SK-N-SH (cell line): ENCODE measurements around the gene MEIS2. TPM values are rescaled to one million over a fixed set of nuclear protein-coding genes. Genes with fewer than 3 reads are reported as not detected.
A peak's percentile ranks its signal among the peaks of the same experiment; 100 is the strongest.

Source experiments
- CTCF ChIA-PET: fragments of 300-600, 350-600 bp; formaldehyde crosslinking; extraction: SDS; loops from one replicate; lab custom pipeline; 2021; lab: Yijun Ruan, JAX
- POLR2A ChIA-PET: fragments of 350-600 bp; sonication (Branson Sonifier 250); formaldehyde crosslinking; extraction: SDS; loops from one replicate; lab custom pipeline; 2020; ENCODE audit warnings: antibody characterized with exemption, inconsistent platforms; lab: Yijun Ruan, JAX
- DNase-seq: peaks from one replicate; pipeline ENCODE4 v3.0.0; 2012
- H2AFZ ChIP-seq: fragments of 200-600 bp; sonication (generic); 2 replicates; pipeline ENCODE4 v1.8.1; 2016; ENCODE audit warnings: antibody characterized with exemption, mild to moderate bottlenecking, low read depth
- H3F3A ChIP-seq: fragments of 200-600 bp; sonication (generic); replicated peaks from 2 replicates; pipeline ENCODE3; 2016; ENCODE audit warnings: antibody characterized with exemption, mild to moderate bottlenecking; ENCODE audit not compliant: insufficient read depth
- H3K27ac ChIP-seq, 2 experiments: fragments of 200-500 bp in 1 of 2; fragments of 200-600 bp in 1 of 2; sonication (Bioruptor generic) in 1 of 2; sonication (generic), shearing (Covaris generic) in 1 of 2; 2 replicates each; pipeline versions ENCODE4 v1.5.1 to v1.6.1; 2014 to 2016; ENCODE audit warnings: low read depth in 2 of 2, inconsistent platforms in 1 of 2, low read length in 1 of 2, mild to moderate bottlenecking in 1 of 2, mixed read lengths in 1 of 2
- H3K27me3 ChIP-seq: fragments of 200-600 bp; sonication (generic), shearing (Covaris generic); 2 replicates; pipeline ENCODE4 v1.6.1; 2016; ENCODE audit warnings: mixed run types; ENCODE audit not compliant: insufficient read depth
- H3K36me3 ChIP-seq, 2 experiments: fragments of 200-500 bp in 1 of 2; fragments of 200-600 bp in 1 of 2; sonication (Bioruptor generic) in 1 of 2; sonication (generic) in 1 of 2; replicated peaks in 1 of 2; 2 replicates each; pipeline versions ENCODE3 to v1.5.1; 2014 to 2016; ENCODE audit warnings: low read length in 1 of 2, mild to moderate bottlenecking in 1 of 2; ENCODE audit not compliant: insufficient read depth in 2 of 2, control insufficient read depth in 1 of 2
- H3K4me1 ChIP-seq, 2 experiments: fragments of 200-500 bp in 1 of 2; fragments of 200-600 bp in 1 of 2; sonication (Bioruptor generic) in 1 of 2; sonication (generic), shearing (Covaris generic) in 1 of 2; 2 replicates each; pipeline versions ENCODE4 v1.5.1 to v1.6.1; 2014 to 2016; ENCODE audit warnings: low read depth in 1 of 2, low read length in 1 of 2, mixed run types in 1 of 2; ENCODE audit not compliant: insufficient read depth in 2 of 2, control insufficient read depth in 1 of 2
- H3K4me2 ChIP-seq: fragments of 200-600 bp; sonication (generic), shearing (Covaris generic); 2 replicates; pipeline ENCODE4 v1.6.1; 2017; ENCODE audit warnings: mixed run types
- H3K4me3 ChIP-seq, 2 experiments: fragments of 200-500 bp in 1 of 2; fragments of 200-600 bp in 1 of 2; sonication (Bioruptor generic) in 1 of 2; sonication (generic), shearing (Covaris generic) in 1 of 2; 2 replicates each; pipeline versions ENCODE4 v1.5.1 to v1.8.1; 2014 to 2016; ENCODE audit warnings: low read depth in 2 of 2, inconsistent platforms in 1 of 2, low read length in 1 of 2, mild to moderate bottlenecking in 1 of 2, mixed read lengths in 1 of 2, moderate library complexity in 1 of 2
- H3K79me2 ChIP-seq: fragments of 200-600 bp; sonication (generic); 2 replicates; pipeline ENCODE4 v1.8.1; 2017; ENCODE audit warnings: mild to moderate bottlenecking; ENCODE audit not compliant: insufficient read depth
- H3K9ac ChIP-seq: fragments of 200-600 bp; sonication (generic); 2 replicates; pipeline ENCODE4 v1.6.1; 2017; ENCODE audit warnings: mixed run types
- H3K9me2 ChIP-seq: fragments of 200-600 bp; sonication (generic); 2 replicates; pipeline ENCODE4 v1.6.1; 2017; ENCODE audit warnings: mixed run types
- H3K9me3 ChIP-seq: fragments of 200-600 bp; sonication (generic); 2 replicates; pipeline ENCODE4 v1.6.1; 2017; ENCODE audit warnings: mixed run types, mild to moderate bottlenecking, moderate library complexity
- H4K20me1 ChIP-seq: fragments of 200-600 bp; sonication (generic); 2 replicates; pipeline ENCODE4 v1.6.1; 2017; ENCODE audit warnings: mild to moderate bottlenecking, mixed run types; ENCODE audit not compliant: insufficient read depth
- EZH2phosphoT487 ChIP-seq: fragments of 200-600 bp; sonication (generic); IDR thresholded peaks from 2 replicates; pipeline ENCODE4 v1.6.1; 2017; ENCODE audit warnings: low read depth, mixed run types, mild to moderate bottlenecking, antibody characterized with exemption, moderate library complexity, borderline replicate concordance
- FOXJ3 ChIP-seq: sonication (generic); formaldehyde crosslinking; IDR thresholded peaks from 2 replicates; pipeline ENCODE4 v1.5.1; 2020; ENCODE audit warnings: mild to moderate bottlenecking, missing genetic modification reagents
- FOXM1 ChIP-seq: IDR thresholded peaks from 2 replicates; pipeline ENCODE4 v1.4.0; 2012; ENCODE audit warnings: low read depth, mild to moderate bottlenecking
- GABPA ChIP-seq: IDR thresholded peaks from 2 replicates; pipeline ENCODE4 v1.4.0; 2012; ENCODE audit warnings: low read depth, mild to moderate bottlenecking
- JUND ChIP-seq: IDR thresholded peaks from 2 replicates; pipeline ENCODE4 v1.4.0; 2012
- MAX ChIP-seq: IDR thresholded peaks from 2 replicates; pipeline ENCODE4 v1.4.0; 2012; ENCODE audit warnings: low read depth
- MXI1 ChIP-seq: IDR thresholded peaks from 2 replicates; pipeline ENCODE4 v1.6.1; 2012; ENCODE audit warnings: mild to moderate bottlenecking, low read depth, low read length, improper control_type of control experiment
- PBX3 ChIP-seq: IDR thresholded peaks from 2 replicates; pipeline ENCODE4; 2012
- RCOR1 ChIP-seq: fragments of 150-350 bp; IDR thresholded peaks from 2 replicates; pipeline ENCODE4 v1.6.1; 2017; ENCODE audit warnings: antibody characterized with exemption, low read length
- REST ChIP-seq: IDR thresholded peaks from 2 replicates; pipeline ENCODE4 v1.6.1; 2012; ENCODE audit warnings: mild to moderate bottlenecking, low read depth, low read length, moderate library complexity
- SIN3A ChIP-seq: IDR thresholded peaks from 2 replicates; pipeline ENCODE4 v1.6.1; 2012; ENCODE audit warnings: low read depth, mild to moderate bottlenecking, low read length, moderate library complexity, borderline replicate concordance
- SMC3 ChIP-seq: IDR thresholded peaks from 2 replicates; pipeline ENCODE4 v1.6.1; 2012; ENCODE audit warnings: low read depth, low read length, improper control_type of control experiment
- TAF1 ChIP-seq: IDR thresholded peaks from 2 replicates; pipeline ENCODE4 v1.6.1; 2012; ENCODE audit warnings: low read depth, mild to moderate bottlenecking, low read length, moderate library complexity, borderline replicate concordance
- TEAD4 ChIP-seq: IDR thresholded peaks from 2 replicates; pipeline ENCODE4 v1.4.0; 2012; ENCODE audit warnings: mild to moderate bottlenecking, borderline replicate concordance; ENCODE audit not compliant: insufficient read depth
- WGBS: methylation state at CpG from one replicate; pipeline ENCODE4 v1.1.6; 2017; ENCODE audit warnings: low lambda C conversion rate; 5-methylcytosine and 5-hydroxymethylcytosine counted together
- polyA plus RNA-seq, 3 experiments: library from polyadenylated mRNA; depleted of rRNA; stranded (reverse); fragments of >200 nt; gene quantifications; 2 replicates each; pipeline ENCODE4 v1.2.3, GENCODE V29; 2012

The MEIS2 gene
- polyA plus RNA-seq, 1 of the 3 experiments (the other 2 are of a cell fraction): 146 TPM

- 88% methylated on average over 5 of the region's 5 CpGs for WGBS
Observed at GRCh38 chr15:37138591-37139215, 38.4 kb upstream of the MEIS2 start.

GRCh38 chr15:37137221-37137620 lies 36.9 kb upstream of the MEIS2 start:
- Histone ChIP-seq H3K9me3 (no peaks in the 10 kb centered on the region), H3K4me2 (no peak overlapping the region), H3K4me1 (peaks cover 5 to 22% of the 10 kb centered on the region in 2 experiments; a peak in 2 of 4 replicates), H3F3A (peaks cover 24% of the 10 kb centered on the region), H2AFZ (no peak overlapping the region), H3K36me3 (no peaks in the 10 kb centered on the region), H3K4me3 (no peak overlapping the region), H3K27ac (peak overlapping the region; percentile 34 to 57; a peak in 2 of 4 replicates), H3K27me3 (no peaks in the 10 kb centered on the region), H3K9me2 (no peaks in the 10 kb centered on the region), H4K20me1 (no peaks in the 10 kb centered on the region), H3K79me2 (no peaks in the 10 kb centered on the region), H3K9ac (no peak overlapping the region)
- CTCF ChIA-PET: no interaction called here
- TF ChIP-seq RCOR1 (no peak), TAF1 (no peak), JUND (no peak), PBX3 (no peak), GABPA (no peak), SMC3 (no peak), FOXJ3 (CRISPR knock-in tag) (no peak), MAX (no peak)
- DNase-seq: no peak
- WGBS: 70% methylated on average over 2 of the region's 2 CpGs
- POLR2A ChIA-PET: no interaction called here

More at GRCh38 chr15:37138591-37139215, 38.4 kb upstream of the MEIS2 start:
- no peak overlapping the region for H2AFZ ChIP-seq
- H3K4me1 ChIP-seq: peaks cover 5 to 10% of the 10 kb centered on the region in 2 experiments; a peak in 2 of 4 replicates
- H3K9me3 ChIP-seq: no peaks in the 10 kb centered on the region
- TF ChIP-seq SIN3A (no peak), EZH2phosphoT487 (no peak), MAX (no peak), TEAD4 (no peak), RCOR1 (no peak), FOXM1 (no peak), TAF1 (no peak), JUND (no peak), REST (no peak), MXI1 (no peak)
- peaks cover 23% of the 10 kb centered on the region for H3F3A ChIP-seq
- no peaks in the 10 kb centered on the region for H3K27me3 ChIP-seq
- H3K36me3 ChIP-seq: no peaks in the 10 kb centered on the region
- CTCF ChIA-PET: interaction anchor here (0.6 to 1.8 kb wide), 8 partner anchors 10 to 1281 kb away, joined by 3 to 5 read pairs (median 3); no protein-coding TSS in a partner anchor
- no peak overlapping the region for H3K27ac ChIP-seq
- POLR2A ChIA-PET: no interaction called here
- no peak overlapping the region for H3K4me2 ChIP-seq
- no peaks in the 10 kb centered on the region for H4K20me1 ChIP-seq
- no peak for DNase-seq
- H3K79me2 ChIP-seq: no peaks in the 10 kb centered on the region
- no peaks in the 10 kb centered on the region for H3K9me2 ChIP-seq
- no peak overlapping the region for H3K9ac ChIP-seq
- no peak overlapping the region for H3K4me3 ChIP-seq
